GM12875 (cell line): Measurements from ENCODE around the gene LARP6.

ENCODE experiments used
- H3K4me3 ChIP-seq: one replicate; pipeline ENCODE4 v1.5.1; 2011; ENCODE audit warnings: low read depth, low read length, control low read depth
- TF ChIP-seq, protein P1 (sequence below): IDR thresholded peaks from 2 replicates; pipeline ENCODE4 v1.5.1; 2011; ENCODE audit warnings: low read depth, mild to moderate bottlenecking, control low read depth, inconsistent platforms, low read length, moderate library complexity, borderline replicate concordance; ENCODE audit not compliant: insufficient read depth

Gene LARP6

DNA sequence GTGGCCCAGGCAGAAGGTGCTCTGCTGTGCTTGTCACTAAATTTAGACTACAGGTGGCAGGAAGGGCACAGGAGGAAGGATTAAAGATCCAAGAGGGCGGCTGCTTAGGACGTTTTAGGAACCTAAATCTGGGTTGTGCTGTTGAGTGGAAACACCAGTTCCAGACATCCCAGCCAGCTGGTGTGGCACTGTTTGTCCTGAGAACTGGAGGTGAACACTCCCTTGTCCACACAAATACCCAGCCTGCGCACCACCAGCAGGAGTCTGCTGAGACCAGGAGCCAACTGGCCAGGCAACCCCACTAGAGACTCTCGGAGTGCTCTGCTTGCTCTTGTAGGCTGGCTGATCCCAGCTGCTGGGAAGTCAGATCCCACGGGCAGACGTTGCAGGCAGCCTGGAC, 60.3 kb downstream of the LARP6 start:
- H3K4me3 ChIP-seq = no peak overlapping the region
- TF ChIP-seq, protein P1, sequence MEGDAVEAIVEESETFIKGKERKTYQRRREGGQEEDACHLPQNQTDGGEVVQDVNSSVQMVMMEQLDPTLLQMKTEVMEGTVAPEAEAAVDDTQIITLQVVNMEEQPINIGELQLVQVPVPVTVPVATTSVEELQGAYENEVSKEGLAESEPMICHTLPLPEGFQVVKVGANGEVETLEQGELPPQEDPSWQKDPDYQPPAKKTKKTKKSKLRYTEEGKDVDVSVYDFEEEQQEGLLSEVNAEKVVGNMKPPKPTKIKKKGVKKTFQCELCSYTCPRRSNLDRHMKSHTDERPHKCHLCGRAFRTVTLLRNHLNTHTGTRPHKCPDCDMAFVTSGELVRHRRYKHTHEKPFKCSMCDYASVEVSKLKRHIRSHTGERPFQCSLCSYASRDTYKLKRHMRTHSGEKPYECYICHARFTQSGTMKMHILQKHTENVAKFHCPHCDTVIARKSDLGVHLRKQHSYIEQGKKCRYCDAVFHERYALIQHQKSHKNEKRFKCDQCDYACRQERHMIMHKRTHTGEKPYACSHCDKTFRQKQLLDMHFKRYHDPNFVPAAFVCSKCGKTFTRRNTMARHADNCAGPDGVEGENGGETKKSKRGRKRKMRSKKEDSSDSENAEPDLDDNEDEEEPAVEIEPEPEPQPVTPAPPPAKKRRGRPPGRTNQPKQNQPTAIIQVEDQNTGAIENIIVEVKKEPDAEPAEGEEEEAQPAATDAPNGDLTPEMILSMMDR = no peak

DNA sequence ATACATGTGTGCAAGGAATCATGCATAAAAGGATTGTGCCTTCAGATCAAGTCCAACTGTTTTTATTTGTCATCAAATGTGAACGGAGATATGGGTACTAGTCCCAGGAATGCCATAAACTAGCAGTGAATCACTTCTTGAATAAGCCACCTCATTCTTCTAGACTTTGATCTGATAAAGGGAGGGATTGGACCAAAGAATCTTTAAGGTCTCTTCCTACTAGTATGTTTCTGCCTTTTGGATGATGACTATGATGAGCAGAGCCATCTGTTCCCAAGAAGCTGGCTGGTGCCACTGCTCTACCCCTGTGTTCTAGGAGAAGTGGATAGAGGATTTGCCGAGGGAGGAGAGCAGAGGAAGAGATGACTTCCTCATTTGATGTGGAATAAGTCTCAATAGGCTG, 61.8 kb downstream of the LARP6 start:
- TF ChIP-seq, protein P1 = no peak
- no peak overlapping the region for H3K4me3 ChIP-seq

DNA sequence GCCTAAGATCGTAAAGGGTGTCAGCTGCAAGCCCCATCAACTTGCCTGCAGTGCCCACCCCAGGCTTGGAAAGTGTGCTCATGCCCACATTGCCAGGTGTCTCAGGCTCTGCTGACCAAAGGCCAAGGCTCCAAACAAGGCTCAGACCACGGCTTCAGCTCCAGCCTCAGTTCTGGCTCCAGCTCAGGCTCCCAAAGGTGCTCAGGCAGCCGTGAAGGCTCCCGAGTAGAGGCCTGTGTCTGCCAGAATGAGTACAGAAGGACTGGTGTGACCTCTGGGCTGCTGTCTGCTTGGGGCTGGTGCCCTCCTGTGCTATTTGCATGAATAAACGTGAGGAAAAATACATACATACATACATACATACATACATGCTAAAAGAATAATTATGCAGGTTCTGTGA, 62.7 kb downstream of the LARP6 start:
- H3K4me3 ChIP-seq = no peak overlapping the region
- TF ChIP-seq, protein P1 = no peak

DNA sequence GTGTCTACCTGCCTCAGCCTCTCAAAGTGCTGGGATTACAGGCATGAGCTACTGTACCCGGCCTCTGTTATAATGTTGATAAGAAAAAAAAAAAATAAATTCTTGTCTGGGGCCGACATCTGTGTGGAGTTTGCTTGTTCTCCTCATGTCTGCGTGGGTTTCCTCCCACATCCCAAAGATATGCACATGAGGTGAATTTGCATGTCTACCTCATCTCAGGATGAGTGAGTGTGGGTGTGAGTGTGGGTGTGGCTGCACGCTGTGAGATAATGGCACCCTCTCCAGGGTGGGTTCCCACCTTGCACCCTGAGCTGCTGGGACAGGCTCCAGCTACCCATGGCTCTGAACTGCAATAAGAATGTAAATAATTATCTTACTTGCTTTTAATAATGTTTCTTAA, 64.7 kb downstream of the LARP6 start:
- TF ChIP-seq, protein P1 = no peak

DNA sequence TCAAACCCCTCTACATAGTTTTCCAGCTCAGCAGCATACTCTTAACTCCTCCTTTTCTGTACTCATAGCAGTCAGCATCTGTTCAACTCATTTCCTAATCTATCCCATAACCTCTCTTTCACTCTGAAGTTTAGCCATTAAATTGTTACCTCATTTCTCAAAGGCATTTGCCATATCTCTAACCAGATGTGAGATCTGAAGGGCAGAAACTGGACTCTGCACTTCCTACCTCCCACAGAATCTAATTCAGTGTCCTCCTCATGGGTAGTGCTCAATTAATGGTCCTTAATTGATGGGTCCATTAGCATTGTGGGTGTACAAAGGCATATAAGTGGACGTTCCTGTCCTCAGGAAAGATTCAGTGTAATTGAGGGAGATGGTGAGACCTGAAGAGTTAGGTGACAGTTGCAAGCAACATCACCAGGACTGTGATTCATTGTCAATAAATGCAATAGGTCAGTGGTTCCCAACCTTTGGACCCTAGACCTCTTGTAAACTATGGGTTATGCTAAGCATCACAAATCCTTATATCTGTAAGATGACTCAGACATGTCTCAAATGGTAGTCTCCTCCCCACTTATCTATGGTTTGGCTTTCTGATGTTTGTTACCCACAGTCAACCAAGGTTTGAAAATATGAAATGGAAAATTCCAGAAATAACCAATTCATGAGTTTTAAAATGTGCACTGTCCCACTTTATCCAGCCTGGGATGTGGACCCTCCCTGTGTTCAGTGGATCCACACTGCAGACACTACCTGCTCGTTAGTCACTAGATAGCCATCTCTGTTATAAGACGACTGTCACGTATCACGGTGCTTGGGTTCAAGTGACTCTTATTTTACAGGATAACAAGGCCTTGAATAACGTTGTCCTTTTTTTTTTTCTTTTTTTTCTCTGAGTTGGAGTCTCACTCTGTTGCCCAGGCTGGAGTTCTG, 65.6 kb downstream of the LARP6 start:
- no peak overlapping the region for H3K4me3 ChIP-seq
- TF ChIP-seq, protein P1 = no peak

More for the DNA sequence above, 64.7 kb downstream of the LARP6 start:
- no peak overlapping the region for H3K4me3 ChIP-seq

DNA sequence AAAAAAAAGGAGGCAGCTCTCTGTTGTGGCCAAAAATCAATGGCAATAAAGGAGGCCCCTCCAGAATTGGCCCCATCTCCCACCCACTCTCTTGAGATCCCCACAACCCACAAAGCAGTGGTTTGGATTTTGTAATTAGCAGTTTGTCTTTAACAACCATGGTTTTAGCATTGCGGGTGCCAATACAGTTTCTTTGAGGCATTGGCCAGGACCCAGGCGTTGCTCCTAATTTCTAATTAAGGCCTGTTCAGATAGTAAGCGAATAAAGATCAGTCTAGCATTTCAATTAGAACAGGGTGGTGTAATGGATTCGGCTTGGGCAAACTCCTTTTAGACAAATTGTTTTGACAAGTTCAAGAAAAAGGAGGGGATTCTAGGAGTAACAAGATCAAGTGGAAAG, 67.0 kb downstream of the LARP6 start:
- TF ChIP-seq, protein P1 = no peak
- H3K4me3 ChIP-seq = no peak overlapping the region

DNA sequence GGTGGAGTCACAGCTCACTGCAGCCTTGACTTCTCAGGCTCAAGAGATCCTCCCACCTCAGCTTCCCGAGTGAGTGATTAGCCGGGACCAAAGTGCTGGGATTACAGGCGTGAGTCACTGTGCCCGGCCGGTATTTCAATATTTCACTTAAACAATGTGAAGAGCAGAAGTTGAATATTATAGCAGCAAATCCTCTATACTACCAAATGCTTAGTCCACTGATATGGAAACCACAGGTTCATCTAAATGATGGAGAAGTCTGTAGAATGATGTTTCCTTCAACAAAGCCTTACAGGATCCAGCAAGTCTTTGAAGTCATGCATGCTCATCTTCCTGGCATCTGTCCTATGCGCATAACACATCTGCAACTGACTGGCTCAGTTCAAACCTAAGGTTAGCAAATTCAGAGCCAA, 70.3 kb downstream of the LARP6 start:
- TF ChIP-seq, protein P1 = no peak
- no peak overlapping the region for H3K4me3 ChIP-seq
